IMR-90 (cell line): ENCODE results near the gene KYNU. TPM values are rescaled to one million over a fixed set of nuclear protein-coding genes. Genes with fewer than 3 reads are reported as not detected.

Experiments used
- ATAC-seq: fragments of 200-7000 bp; cut with Tn5 transposase; 2 replicates; pipeline ENCODE4 v1.9.1; 2020; ENCODE audit warnings: low read depth, mild to moderate bottlenecking, moderate library complexity
- BruUV-seq: library from RNA; stranded (reverse); fragments of 400-500 nt; replicated peaks from 2 replicates; lab custom pipeline; 2021; lab: Mats Ljungman, UMichigan
- CTCF ChIA-PET: fragments of 300-600 bp; formaldehyde crosslinking; extraction: SDS; loops from one replicate; lab custom pipeline; 2021; ENCODE audit warnings: antibody characterized with exemption; lab: Yijun Ruan, JAX
- POLR2A ChIA-PET: fragments of 300-600 bp; sonication (Branson Sonifier 250); formaldehyde crosslinking; loops from one replicate; lab custom pipeline; 2022; ENCODE audit warnings: antibody characterized with exemption; ENCODE audit not compliant: unreplicated experiment; lab: Charles Lee
- DNase-seq: peaks from one replicate; pipeline ENCODE4 v3.0.0; 2013
- H2AFZ ChIP-seq: replicated peaks from 2 replicates; pipeline ENCODE3; 2013; ENCODE audit warnings: low read length, mild to moderate bottlenecking; ENCODE audit not compliant: poor library complexity
- H2AK5ac ChIP-seq: 2 replicates; pipeline ENCODE4 v1.6.1; 2013; ENCODE audit warnings: low read depth, low read length, inconsistent platforms
- H2AK9ac ChIP-seq: replicated peaks from 2 replicates; pipeline ENCODE3; 2013; ENCODE audit warnings: mild to moderate bottlenecking, low read depth, low read length, moderate library complexity; ENCODE audit not compliant: poor library complexity
- H2BK120ac ChIP-seq: 2 replicates; pipeline ENCODE4 v1.6.1; 2013; ENCODE audit warnings: low read depth, low read length, inconsistent platforms
- H2BK15ac ChIP-seq: 3 replicates; pipeline ENCODE4 v1.6.1; 2013; ENCODE audit warnings: low read depth, low read length, inconsistent platforms
- H2BK20ac ChIP-seq: 2 replicates; pipeline ENCODE4 v1.6.1; 2013; ENCODE audit warnings: low read depth, mild to moderate bottlenecking, inconsistent platforms, low read length, moderate library complexity
- H2BK5ac ChIP-seq: 2 replicates; pipeline ENCODE4 v1.6.1; 2013; ENCODE audit warnings: mild to moderate bottlenecking, low read depth, low read length, inconsistent platforms; ENCODE audit not compliant: poor library complexity, severe bottlenecking
- H3K14ac ChIP-seq: replicated peaks from 2 replicates; pipeline ENCODE4 v1.6.1; 2013; ENCODE audit warnings: low read depth, low read length, inconsistent platforms
- H3K18ac ChIP-seq: 2 replicates; pipeline ENCODE4 v1.6.1; 2013; ENCODE audit warnings: low read depth, low read length, control low read depth
- H3K23ac ChIP-seq: 2 replicates; pipeline ENCODE4 v1.6.1; 2013; ENCODE audit warnings: low read depth, low read length, inconsistent platforms
- H3K27ac ChIP-seq: 2 replicates; pipeline ENCODE4 v1.5.1; 2013; ENCODE audit warnings: mild to moderate bottlenecking, control low read depth, low read length; ENCODE audit not compliant: insufficient read depth
- H3K27me3 ChIP-seq: 2 replicates; pipeline ENCODE4 v1.6.1; 2013; ENCODE audit warnings: low read length; ENCODE audit not compliant: control insufficient read depth, insufficient read depth
- H3K36me3 ChIP-seq: 2 replicates; pipeline ENCODE4 v1.6.1; 2013; ENCODE audit warnings: low read length, mixed read lengths; ENCODE audit not compliant: control insufficient read depth, insufficient read depth
- H3K4ac ChIP-seq: 2 replicates; pipeline ENCODE4 v1.6.1; 2013; ENCODE audit warnings: low read depth, low read length, inconsistent platforms
- H3K4me1 ChIP-seq: 2 replicates; pipeline ENCODE4 v1.6.1; 2013; ENCODE audit warnings: low read length, mixed read lengths; ENCODE audit not compliant: control insufficient read depth, insufficient read depth
- H3K4me2 ChIP-seq: 2 replicates; pipeline ENCODE4 v1.6.1; 2013; ENCODE audit warnings: low read depth, mild to moderate bottlenecking, control low read depth, low read length, moderate library complexity
- H3K4me3 ChIP-seq: 2 replicates; pipeline ENCODE4 v1.5.1; 2013; ENCODE audit warnings: low read depth, mild to moderate bottlenecking, control low read depth, low read length, moderate library complexity; ENCODE audit not compliant: insufficient read depth
- H3K56ac ChIP-seq: 2 replicates; pipeline ENCODE4 v1.6.1; 2013; ENCODE audit warnings: low read length, inconsistent platforms; ENCODE audit not compliant: insufficient read depth; ENCODE audit errors: extremely low read depth
- H3K79me1 ChIP-seq, 2 experiments: 2 replicates each; pipeline ENCODE4 v1.6.1; 2013; ENCODE audit warnings: low read length in 2 of 2, inconsistent platforms in 1 of 2, low read depth in 1 of 2
- H3K9ac ChIP-seq: 2 replicates; pipeline ENCODE4 v1.6.1; 2013; ENCODE audit warnings: low read depth, low read length, control low read depth
- H3K9me1 ChIP-seq: 2 replicates; pipeline ENCODE4 v1.6.1; 2013; ENCODE audit warnings: low read length, inconsistent platforms; ENCODE audit not compliant: insufficient read depth
- H3K9me3 ChIP-seq: 2 replicates; pipeline ENCODE4 v1.6.1; 2013; ENCODE audit warnings: low read length; ENCODE audit not compliant: control insufficient read depth, insufficient read depth
- H4K20me1 ChIP-seq: 2 replicates; pipeline ENCODE4 v1.6.1; 2013; ENCODE audit warnings: low read length, inconsistent platforms; ENCODE audit not compliant: insufficient read depth
- H4K5ac ChIP-seq: 2 replicates; pipeline ENCODE4 v1.6.1; 2013; ENCODE audit warnings: mild to moderate bottlenecking, low read depth, low read length, control low read depth
- H4K8ac ChIP-seq, 2 experiments: 2 replicates each; pipeline ENCODE4 v1.6.1; 2013; ENCODE audit warnings: low read depth in 2 of 2, low read length in 2 of 2, control low read depth in 1 of 2, inconsistent platforms in 1 of 2
- H4K91ac ChIP-seq: 2 replicates; pipeline ENCODE4 v1.6.1; 2013; ENCODE audit warnings: low read depth, low read length, inconsistent platforms; ENCODE audit not compliant: insufficient read depth
- CEBPB ChIP-seq: IDR thresholded peaks from 2 replicates; pipeline ENCODE4 v1.6.1; 2012; ENCODE audit warnings: low read depth, low read length, improper control_type of control experiment
- CHD1 ChIP-seq: IDR thresholded peaks from 2 replicates; pipeline ENCODE4 v1.6.1; 2012; ENCODE audit warnings: low read depth, low read length, improper control_type of control experiment
- FOS ChIP-seq: fragments of 150-350 bp; IDR thresholded peaks from 2 replicates; pipeline ENCODE4 v1.6.1; 2016; ENCODE audit warnings: low read depth, low read length
- MXI1 ChIP-seq: IDR thresholded peaks from 2 replicates; pipeline ENCODE4 v1.6.1; 2012; ENCODE audit warnings: low read depth, mild to moderate bottlenecking, low read length, moderate library complexity, borderline replicate concordance
- NFE2L2 ChIP-seq: fragments of 150-350 bp; IDR thresholded peaks from 2 replicates; pipeline ENCODE4 v1.6.1; 2016; ENCODE audit warnings: low read depth, mild to moderate bottlenecking, low read length
- RCOR1 ChIP-seq: IDR thresholded peaks from 2 replicates; pipeline ENCODE4 v1.6.1; 2012; ENCODE audit warnings: mild to moderate bottlenecking, low read length, improper control_type of control experiment; ENCODE audit not compliant: insufficient replicate concordance
- WGBS, 2 experiments: methylation state at CpG; one replicate each; pipeline versions ENCODE4 v1.1.5 to v1.1.7; 2013; ENCODE audit warnings: missing lambda C conversion rate in 2 of 2; ENCODE audit not compliant: insufficient read length in 1 of 2; ENCODE audit errors: extremely low coverage in 2 of 2; 5-methylcytosine and 5-hydroxymethylcytosine counted together
- dilution Hi-C: fragments of 300-500 bp; cut with HindIII; formaldehyde crosslinking; loops from one replicate; pipeline ENCODE4 v1.14.3; 2018; ENCODE audit warnings: low sequenced_read_pairs; ENCODE audit not compliant: unreplicated experiment
- in situ Hi-C: fragments of 300-500 bp; cut with MboI; formaldehyde crosslinking; loops from 3 replicates; pipeline ENCODE4 v1.14.3; 2019; ENCODE audit warnings: low sequenced_read_pairs, inconsistent platforms, mixed read lengths
- intact Hi-C: fragments of 100-400 bp; cut with micrococcal nuclease; formaldehyde crosslinking; loops from 2 replicates; pipeline ENCODE4 v1.10.0; 2022
- polyA plus RNA-seq, 3 experiments: library from polyadenylated mRNA; depleted of rRNA; stranded (reverse); fragments of >200 nt; gene quantifications; 2 replicates each; pipeline ENCODE4 v1.2.3, GENCODE V29; 2012; ENCODE audit warnings: low replicate concordance in 1 of 3
- total RNA-seq: library from RNA; depleted of rRNA; stranded (reverse); fragments of >200 nt; gene quantifications from 2 replicates; pipeline ENCODE4 v1.2.3, GENCODE V29; 2012
- TF ChIP-seq, protein P1 (sequence below): fragments of 150-350 bp; IDR thresholded peaks from 2 replicates; pipeline ENCODE4 v1.6.1; 2017; ENCODE audit warnings: mild to moderate bottlenecking, antibody characterized with exemption, low read length, low read depth

Gene KYNU
- total and polyA plus RNA-seq, 2 of the 4 experiments (the other 2 are of a cell fraction) = 0.75 to 2.9 TPM

DNA sequence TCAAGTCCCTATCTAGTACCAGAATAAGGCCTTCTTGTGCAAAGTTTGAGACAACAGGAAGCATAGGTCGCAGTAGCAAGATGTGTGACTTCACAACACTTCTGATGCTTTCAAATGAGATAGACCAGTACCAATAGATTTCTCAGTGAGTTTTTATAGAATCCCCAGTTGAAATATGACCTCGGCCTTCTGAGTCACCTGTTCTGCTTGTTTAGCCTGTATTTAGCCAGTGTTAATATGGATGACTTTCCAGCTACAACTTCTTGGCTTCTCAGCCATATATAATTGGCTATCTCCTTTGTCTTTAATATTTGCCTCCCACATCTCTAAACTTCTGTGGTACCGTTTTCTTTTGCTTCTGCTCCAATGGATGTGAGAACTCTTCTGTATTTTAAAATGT, 113.8 kb downstream of the KYNU start:
- no CpG with 5 or more reads among the region's 3 CpGs for WGBS, 2 experiments
- dilution Hi-C loops = no loop called here
- DNase-seq (no peak), ATAC-seq (no peak)
- no peaks in the 10 kb centered on the region for H4K20me1 ChIP-seq
- H2AFZ ChIP-seq = no peak overlapping the region
- H3K27me3 ChIP-seq = peaks cover 2% of the 10 kb centered on the region; the same call in 1 of the 2 replicates
- POLR2A ChIA-PET = interaction anchor here (0.7 kb wide), 1 partner anchor 125 kb away, joined by 3 read pairs; no protein-coding TSS in a partner anchor
- CTCF ChIA-PET = no interaction called here
- no peak overlapping the region for H2AK5ac ChIP-seq
- no peak overlapping the region for H3K4me3 ChIP-seq
- H3K36me3 ChIP-seq = no peaks in the 10 kb centered on the region
- no peaks in the 10 kb centered on the region for H3K9me1 ChIP-seq
- H3K4ac ChIP-seq = no peak overlapping the region
- H3K27ac ChIP-seq = no peak overlapping the region
- no peak overlapping the region for H2AK9ac ChIP-seq
- no peak for TF ChIP-seq RCOR1
- no peak for TF ChIP-seq FOS
- TF ChIP-seq MXI1 = no peak
- TF ChIP-seq CHD1 = no peak
- TF ChIP-seq NFE2L2 = no peak
- TF ChIP-seq, protein P1, sequence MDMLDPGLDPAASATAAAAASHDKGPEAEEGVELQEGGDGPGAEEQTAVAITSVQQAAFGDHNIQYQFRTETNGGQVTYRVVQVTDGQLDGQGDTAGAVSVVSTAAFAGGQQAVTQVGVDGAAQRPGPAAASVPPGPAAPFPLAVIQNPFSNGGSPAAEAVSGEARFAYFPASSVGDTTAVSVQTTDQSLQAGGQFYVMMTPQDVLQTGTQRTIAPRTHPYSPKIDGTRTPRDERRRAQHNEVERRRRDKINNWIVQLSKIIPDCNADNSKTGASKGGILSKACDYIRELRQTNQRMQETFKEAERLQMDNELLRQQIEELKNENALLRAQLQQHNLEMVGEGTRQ = no peak
- TF ChIP-seq CEBPB = no peak
- H4K5ac ChIP-seq = no peak overlapping the region
- no peak overlapping the region for H3K14ac ChIP-seq
- no peaks in the 10 kb centered on the region for H3K79me1 ChIP-seq
- no peak overlapping the region for H4K91ac ChIP-seq
- no peak overlapping the region for H3K56ac ChIP-seq
- no peak overlapping the region for H2BK15ac ChIP-seq
- H2BK120ac ChIP-seq = no peak overlapping the region
- no peaks in the 10 kb centered on the region for H3K4me1 ChIP-seq
- no peak overlapping the region for H2BK5ac ChIP-seq
- H2BK20ac ChIP-seq = no peak overlapping the region
- no peak overlapping the region for H3K23ac ChIP-seq
- no TSS peak for BruUV-seq
- in situ Hi-C loops = no loop called here
- H3K9me3 ChIP-seq = no peaks in the 10 kb centered on the region
- H3K9ac ChIP-seq = no peak overlapping the region
- intact Hi-C loops = loop anchor here (5.0 kb wide), 1 partner anchor 1409 kb away; no protein-coding TSS in a partner anchor
- H4K8ac ChIP-seq = no peak overlapping the region
- no peak overlapping the region for H3K18ac ChIP-seq
- H3K4me2 ChIP-seq = no peak overlapping the region
